ENCODE results near the gene MPL.

The MPL gene

GRCh38 chr1:43379476-43379875, 41.9 kb downstream of the MPL start:
- in situ Hi-C loops (cut with MboI; ENCODE audit: low sequenced_read_pairs, unreplicated experiment), result no loop called here
- TF ChIP-seq, protein P1, sequence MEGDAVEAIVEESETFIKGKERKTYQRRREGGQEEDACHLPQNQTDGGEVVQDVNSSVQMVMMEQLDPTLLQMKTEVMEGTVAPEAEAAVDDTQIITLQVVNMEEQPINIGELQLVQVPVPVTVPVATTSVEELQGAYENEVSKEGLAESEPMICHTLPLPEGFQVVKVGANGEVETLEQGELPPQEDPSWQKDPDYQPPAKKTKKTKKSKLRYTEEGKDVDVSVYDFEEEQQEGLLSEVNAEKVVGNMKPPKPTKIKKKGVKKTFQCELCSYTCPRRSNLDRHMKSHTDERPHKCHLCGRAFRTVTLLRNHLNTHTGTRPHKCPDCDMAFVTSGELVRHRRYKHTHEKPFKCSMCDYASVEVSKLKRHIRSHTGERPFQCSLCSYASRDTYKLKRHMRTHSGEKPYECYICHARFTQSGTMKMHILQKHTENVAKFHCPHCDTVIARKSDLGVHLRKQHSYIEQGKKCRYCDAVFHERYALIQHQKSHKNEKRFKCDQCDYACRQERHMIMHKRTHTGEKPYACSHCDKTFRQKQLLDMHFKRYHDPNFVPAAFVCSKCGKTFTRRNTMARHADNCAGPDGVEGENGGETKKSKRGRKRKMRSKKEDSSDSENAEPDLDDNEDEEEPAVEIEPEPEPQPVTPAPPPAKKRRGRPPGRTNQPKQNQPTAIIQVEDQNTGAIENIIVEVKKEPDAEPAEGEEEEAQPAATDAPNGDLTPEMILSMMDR (IDR thresholded peaks at IDR 0.05; ENCODE audit: borderline replicate concordance, control extremely low read depth, extremely low read depth, insufficient read depth, missing control alignments), result no peak
- no peak for DNase-seq (ENCODE audit: low spot score)

- DNase-seq (ENCODE audit: low spot score), result no peak
- in situ Hi-C loops (cut with MboI; ENCODE audit: low sequenced_read_pairs, unreplicated experiment), result no loop called here
- TF ChIP-seq, protein P1 (IDR thresholded peaks at IDR 0.05; ENCODE audit: borderline replicate concordance, control extremely low read depth, extremely low read depth, insufficient read depth, missing control alignments), result no peak
Observed at GRCh38 chr1:43381612-43382011, 44.0 kb downstream of the MPL start.

DNA sequence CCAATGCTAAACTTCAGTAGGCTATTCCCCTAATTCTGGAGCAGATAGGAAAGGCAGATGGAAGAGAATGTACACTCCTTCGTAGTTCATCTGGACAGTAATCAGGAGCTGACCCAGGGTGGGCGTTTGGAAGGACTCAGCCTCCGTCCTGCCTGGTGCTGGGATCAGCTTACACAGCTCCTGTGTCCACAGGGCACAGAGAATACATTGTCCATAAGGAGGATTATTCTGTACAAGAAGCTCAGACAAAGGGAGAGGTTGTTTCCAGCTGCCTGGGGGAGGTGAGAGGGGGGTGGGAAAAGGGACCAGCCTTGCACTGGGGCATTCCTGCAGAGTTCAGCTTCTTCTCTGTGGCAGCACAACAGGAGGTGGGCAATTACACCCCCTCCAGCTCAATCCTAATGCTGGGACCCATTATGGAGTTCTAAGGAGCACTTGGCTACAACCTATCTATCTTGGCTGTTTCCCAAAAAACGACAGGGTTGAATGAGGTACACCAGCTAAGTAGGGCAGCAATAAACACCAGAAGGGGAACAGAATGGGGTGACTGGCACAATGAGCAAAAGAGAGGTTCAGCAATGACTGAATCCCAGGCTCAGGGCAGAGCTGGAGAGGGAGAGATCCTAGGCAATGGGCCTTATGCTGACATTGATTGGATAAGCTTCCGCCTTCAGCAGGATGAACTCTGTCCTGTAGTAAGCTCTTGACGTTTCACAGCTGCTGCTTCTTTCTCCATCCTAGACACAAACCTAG, 44.6 kb downstream of the MPL start:
- in situ Hi-C loops (cut with MboI; ENCODE audit: low sequenced_read_pairs, unreplicated experiment), result no loop called here
- no peak for DNase-seq (ENCODE audit: low spot score)
- TF ChIP-seq, protein P1 (IDR thresholded peaks at IDR 0.05; ENCODE audit: borderline replicate concordance, control extremely low read depth, extremely low read depth, insufficient read depth, missing control alignments), result no peak

DNA sequence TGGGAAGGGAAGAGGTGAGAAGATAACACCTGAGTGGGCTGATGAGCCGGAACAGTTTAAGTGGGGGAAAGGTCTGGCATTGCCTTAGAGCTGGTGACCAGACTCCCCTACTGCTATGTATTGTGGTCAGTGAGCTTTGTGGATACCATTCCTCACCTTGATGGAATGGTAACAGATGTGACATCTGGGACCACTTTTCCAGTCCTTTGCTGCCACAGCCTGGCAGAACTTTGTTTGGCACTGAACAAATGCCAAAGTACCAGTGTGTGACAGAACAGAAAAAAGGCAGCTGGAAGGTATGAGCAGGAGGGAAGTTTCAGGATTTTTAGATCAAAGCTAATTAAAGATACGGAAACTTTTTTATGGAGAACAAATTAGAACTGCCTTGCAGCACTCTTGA, 45.8 kb downstream of the MPL start:
- TF ChIP-seq, protein P1 (IDR thresholded peaks at IDR 0.05; ENCODE audit: borderline replicate concordance, control extremely low read depth, extremely low read depth, insufficient read depth, missing control alignments), result no peak
- DNase-seq (ENCODE audit: low spot score), result no peak
- in situ Hi-C loops (cut with MboI; ENCODE audit: low sequenced_read_pairs, unreplicated experiment), result no loop called here

DNA sequence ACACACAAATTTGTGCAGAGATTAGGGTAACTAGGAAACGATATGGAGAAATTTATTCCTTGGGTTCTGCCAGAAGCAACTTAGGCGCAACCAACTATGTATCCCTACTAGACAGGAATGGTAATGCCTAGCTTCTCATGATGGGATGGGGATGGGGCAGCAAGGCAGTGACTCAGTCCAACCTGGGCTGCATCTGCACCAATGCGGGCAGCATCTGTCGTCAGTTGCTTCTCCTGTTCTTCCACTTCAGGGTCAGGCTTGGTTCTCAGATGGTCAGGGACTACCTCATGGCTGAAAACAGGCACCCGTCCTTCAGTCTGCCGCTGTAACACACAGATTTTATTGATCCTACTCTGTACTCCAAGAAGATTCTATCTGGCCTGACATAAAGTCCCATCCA, 49.1 kb downstream of the MPL start:
- no peak for DNase-seq (ENCODE audit: low spot score)
- in situ Hi-C loops (cut with MboI; ENCODE audit: low sequenced_read_pairs, unreplicated experiment), result no loop called here
- TF ChIP-seq, protein P1 (IDR thresholded peaks at IDR 0.05; ENCODE audit: borderline replicate concordance, control extremely low read depth, extremely low read depth, insufficient read depth, missing control alignments), result no peak

GRCh38 chr1:43387976-43388599, 50.5 kb downstream of the MPL start:
- TF ChIP-seq, protein P1 (IDR thresholded peaks at IDR 0.05; ENCODE audit: borderline replicate concordance, control extremely low read depth, extremely low read depth, insufficient read depth, missing control alignments), result no peak
- in situ Hi-C loops (cut with MboI; ENCODE audit: low sequenced_read_pairs, unreplicated experiment), result no loop called here
- DNase-seq (ENCODE audit: low spot score), result no peak
